ENCODE measurements around the gene PFKFB3.

The PFKFB3 gene

GRCh38 chr10:6260843-6261242 lies 58.1 kb downstream of the PFKFB3 start:
- no peak for DNase-seq (ENCODE audit: low read depth in 1 of 2, low spot score in 1 of 2)
- Histone ChIP-seq H3K27ac (replicated peaks) (no peak overlapping the region), H3K27me3 (ENCODE audit: insufficient read depth, poor library complexity, severe bottlenecking) (no peaks in the 10 kb centered on the region), H3K4me3 (replicated peaks; ENCODE audit: insufficient read depth, low read length) (no peak overlapping the region)
- no peak for TF ChIP-seq CTCF (IDR thresholded peaks at IDR 0.05; ENCODE audit: insufficient read depth, low read length)

- DNase-seq (ENCODE audit: low read depth in 1 of 2, low spot score in 1 of 2) = no peak
- Histone ChIP-seq H3K27ac (replicated peaks) (no peak overlapping the region), H3K27me3 (ENCODE audit: insufficient read depth, poor library complexity, severe bottlenecking) (no peaks in the 10 kb centered on the region), H3K4me3 (replicated peaks; ENCODE audit: insufficient read depth, low read length) (no peak overlapping the region)
- no peak for TF ChIP-seq GABPA (IDR thresholded peaks at IDR 0.05; ENCODE audit: low read depth)
- TF ChIP-seq POLR2AphosphoS5 (IDR thresholded peaks at IDR 0.05; ENCODE audit: low read depth) = no peak
- TF ChIP-seq CTCF (IDR thresholded peaks at IDR 0.05; ENCODE audit: insufficient read depth, low read length) = no peak
- no peak for TF ChIP-seq REST (IDR thresholded peaks at IDR 0.05; ENCODE audit: insufficient replicate concordance, low read depth)
- TF ChIP-seq SPI1 (IDR thresholded peaks at IDR 0.05; ENCODE audit: borderline replicate concordance, low read depth) = no peak
Measured at GRCh38 chr10:6267941-6268340, 65.2 kb downstream of the PFKFB3 start.

- no peak for TF ChIP-seq CTCF (IDR thresholded peaks at IDR 0.05; ENCODE audit: insufficient read depth, low read length)
- TF ChIP-seq REST (IDR thresholded peaks at IDR 0.05; ENCODE audit: insufficient replicate concordance, low read depth) = no peak
- no peak for TF ChIP-seq SPI1 (IDR thresholded peaks at IDR 0.05; ENCODE audit: borderline replicate concordance, low read depth)
- no peak for TF ChIP-seq POLR2AphosphoS5 (IDR thresholded peaks at IDR 0.05; ENCODE audit: low read depth)
- TF ChIP-seq GABPA (IDR thresholded peaks at IDR 0.05; ENCODE audit: low read depth) = no peak
- DNase-seq (ENCODE audit: low read depth in 1 of 2, low spot score in 1 of 2) = no peak
- no peaks in the 10 kb centered on the region for H3K27me3 ChIP-seq (ENCODE audit: insufficient read depth, poor library complexity, severe bottlenecking)
- no peak overlapping the region for H3K27ac ChIP-seq (replicated peaks)
- H3K4me3 ChIP-seq (replicated peaks; ENCODE audit: insufficient read depth, low read length) = no peak overlapping the region
Measured at GRCh38 chr10:6269432-6269831, 66.7 kb downstream of the PFKFB3 start.

Measured in HL-60 (cell line).